Activated T-cell treated with anti-CD3 and anti-CD28 coated beads, Interleukin-2, amount 50 U/mL, for 24 hours (primary cell): ENCODE results near the gene ABHD17A.

ENCODE experiments used
- DNase-seq: peaks from one replicate; pipeline ENCODE4 v3.0.0-alpha.2; 2020
- H3K27ac Mint-ChIP-seq: 2 replicates; pipeline ENCODE4 v1.8.0; 2020; ENCODE audit warnings: mild to moderate bottlenecking, mixed read lengths
- H3K27me3 Mint-ChIP-seq: 2 replicates; pipeline ENCODE4 v1.8.0; 2020; ENCODE audit warnings: mixed read lengths
- H3K36me3 Mint-ChIP-seq: 2 replicates; pipeline ENCODE4 v1.8.0; 2020; ENCODE audit warnings: low read depth, mixed read lengths
- H3K4me1 Mint-ChIP-seq: 2 replicates; pipeline ENCODE4 v1.8.0; 2020; ENCODE audit warnings: low read depth, mixed read lengths
- H3K4me3 Mint-ChIP-seq: 2 replicates; pipeline ENCODE4 v1.8.0; 2020; ENCODE audit warnings: mild to moderate bottlenecking, moderate library complexity, mixed read lengths
- H3K9me3 Mint-ChIP-seq: 2 replicates; pipeline ENCODE4 v1.8.0; 2020; ENCODE audit warnings: mixed read lengths

ABHD17A gene

GRCh38 chr19:1840541-1841115, 44.7 kb downstream of the ABHD17A start:
- Mint-ChIP-seq H3K4me3 (no peak overlapping the region), H3K27ac (peak overlapping the region; percentile 55), H3K36me3 (peaks cover 55% of the 10 kb centered on the region), H3K27me3 (no peaks in the 10 kb centered on the region), H3K9me3 (no peaks in the 10 kb centered on the region), H3K4me1 (peaks cover 62% of the 10 kb centered on the region)
- no peak for DNase-seq

- no peaks in the 10 kb centered on the region for H3K9me3 Mint-ChIP-seq
- H3K4me1 Mint-ChIP-seq: peaks cover 57% of the 10 kb centered on the region
- H3K4me3 Mint-ChIP-seq: no peak overlapping the region
- H3K36me3 Mint-ChIP-seq: peaks cover 50% of the 10 kb centered on the region
- DNase-seq: no peak
- H3K27ac Mint-ChIP-seq: peak overlapping the region; percentile 55
- no peaks in the 10 kb centered on the region for H3K27me3 Mint-ChIP-seq
These were observed 45.4 kb downstream of the ABHD17A start for GRCh38 chr19:1839658-1840540.

GRCh38 chr19:1837625-1838105, 47.6 kb downstream of the ABHD17A start:
- H3K4me1 Mint-ChIP-seq: peaks cover 39% of the 10 kb centered on the region

GRCh38 chr19:1837222-1837565, 48.1 kb downstream of the ABHD17A start:
- Mint-ChIP-seq H3K4me3 (no peak overlapping the region), H3K9me3 (no peaks in the 10 kb centered on the region), H3K27ac (no peak overlapping the region), H3K4me1 (peaks cover 36% of the 10 kb centered on the region), H3K36me3 (peaks cover 41% of the 10 kb centered on the region), H3K27me3 (no peaks in the 10 kb centered on the region)
- DNase-seq: no peak

More at GRCh38 chr19:1837625-1838105, 47.6 kb downstream of the ABHD17A start:
- peak; percentile 82 for DNase-seq
- no peaks in the 10 kb centered on the region for H3K9me3 Mint-ChIP-seq
- peak overlapping the region; percentile 29 for H3K27ac Mint-ChIP-seq
- H3K27me3 Mint-ChIP-seq: no peaks in the 10 kb centered on the region
- no peak overlapping the region for H3K4me3 Mint-ChIP-seq
- peaks cover 44% of the 10 kb centered on the region for H3K36me3 Mint-ChIP-seq

GRCh38 chr19:1836458-1837221, 48.7 kb downstream of the ABHD17A start:
- H3K27ac Mint-ChIP-seq: peak overlapping the region; percentile 81

GRCh38 chr19:1833540-1833939, 51.8 kb downstream of the ABHD17A start:
- H3K4me3 Mint-ChIP-seq: no peak overlapping the region
- H3K9me3 Mint-ChIP-seq: no peaks in the 10 kb centered on the region
- no peaks in the 10 kb centered on the region for H3K27me3 Mint-ChIP-seq
- DNase-seq: no peak
- H3K4me1 Mint-ChIP-seq: peaks cover 14% of the 10 kb centered on the region
- H3K27ac Mint-ChIP-seq: no peak overlapping the region
- H3K36me3 Mint-ChIP-seq: peaks cover 47% of the 10 kb centered on the region

More at GRCh38 chr19:1836458-1837221, 48.7 kb downstream of the ABHD17A start:
- DNase-seq: no peak
- H3K27me3 Mint-ChIP-seq: no peaks in the 10 kb centered on the region
- H3K4me3 Mint-ChIP-seq: no peak overlapping the region
- peaks cover 32% of the 10 kb centered on the region for H3K4me1 Mint-ChIP-seq
- H3K9me3 Mint-ChIP-seq: no peaks in the 10 kb centered on the region
- peaks cover 42% of the 10 kb centered on the region for H3K36me3 Mint-ChIP-seq

GRCh38 chr19:1832046-1832663, 53.1 kb downstream of the ABHD17A start:
- Mint-ChIP-seq H3K9me3 (no peaks in the 10 kb centered on the region), H3K27ac (no peak overlapping the region), H3K4me3 (no peak overlapping the region), H3K27me3 (no peaks in the 10 kb centered on the region), H3K4me1 (peaks cover 9% of the 10 kb centered on the region), H3K36me3 (peaks cover 42% of the 10 kb centered on the region)
- DNase-seq: no peak

- DNase-seq: no peak
- no peak overlapping the region for H3K27ac Mint-ChIP-seq
These were observed 54.3 kb downstream of the ABHD17A start for GRCh38 chr19:1830978-1831377.

GRCh38 chr19:1830568-1830967, 54.7 kb downstream of the ABHD17A start:
- Mint-ChIP-seq H3K27me3 (no peaks in the 10 kb centered on the region), H3K27ac (no peak overlapping the region), H3K36me3 (peaks cover 41% of the 10 kb centered on the region), H3K4me3 (no peak overlapping the region), H3K4me1 (peaks cover 4% of the 10 kb centered on the region), H3K9me3 (no peaks in the 10 kb centered on the region)
- DNase-seq: no peak

More at GRCh38 chr19:1830978-1831377, 54.3 kb downstream of the ABHD17A start:
- no peaks in the 10 kb centered on the region for H3K27me3 Mint-ChIP-seq
- H3K4me3 Mint-ChIP-seq: no peak overlapping the region
- no peaks in the 10 kb centered on the region for H3K9me3 Mint-ChIP-seq
- peaks cover 40% of the 10 kb centered on the region for H3K36me3 Mint-ChIP-seq
- peaks cover 4% of the 10 kb centered on the region for H3K4me1 Mint-ChIP-seq

GRCh38 chr19:1829958-1830357, 55.3 kb downstream of the ABHD17A start:
- no peaks in the 10 kb centered on the region for H3K9me3 Mint-ChIP-seq
- H3K4me3 Mint-ChIP-seq: no peak overlapping the region
- DNase-seq: no peak
- H3K4me1 Mint-ChIP-seq: peaks cover 4% of the 10 kb centered on the region
- H3K36me3 Mint-ChIP-seq: peaks cover 41% of the 10 kb centered on the region
- no peaks in the 10 kb centered on the region for H3K27me3 Mint-ChIP-seq
- H3K27ac Mint-ChIP-seq: peak overlapping the region; percentile 51

- no peaks in the 10 kb centered on the region for H3K9me3 Mint-ChIP-seq
- no peaks in the 10 kb centered on the region for H3K27me3 Mint-ChIP-seq
- no peak for DNase-seq
- no peak overlapping the region for H3K27ac Mint-ChIP-seq
- H3K36me3 Mint-ChIP-seq: peaks cover 47% of the 10 kb centered on the region
- H3K4me1 Mint-ChIP-seq: peaks cover 4% of the 10 kb centered on the region
- no peak overlapping the region for H3K4me3 Mint-ChIP-seq
These were observed 56.7 kb downstream of the ABHD17A start for GRCh38 chr19:1828279-1829238.

- H3K27me3 Mint-ChIP-seq: no peaks in the 10 kb centered on the region
- H3K4me1 Mint-ChIP-seq: peaks cover 4% of the 10 kb centered on the region
- peaks cover 50% of the 10 kb centered on the region for H3K36me3 Mint-ChIP-seq
- no peak overlapping the region for H3K27ac Mint-ChIP-seq
- H3K4me3 Mint-ChIP-seq: no peak overlapping the region
- H3K9me3 Mint-ChIP-seq: no peaks in the 10 kb centered on the region
- DNase-seq: no peak
These were observed 57.6 kb downstream of the ABHD17A start for GRCh38 chr19:1827566-1828278.
